MV-4-11 (cell line): ENCODE data around the gene BBX.

ENCODE experiments used
- DNase-seq: peaks from one replicate; lab custom pipeline; 2025; lab: John Stamatoyannopoulos, UW

Gene BBX

DNA sequence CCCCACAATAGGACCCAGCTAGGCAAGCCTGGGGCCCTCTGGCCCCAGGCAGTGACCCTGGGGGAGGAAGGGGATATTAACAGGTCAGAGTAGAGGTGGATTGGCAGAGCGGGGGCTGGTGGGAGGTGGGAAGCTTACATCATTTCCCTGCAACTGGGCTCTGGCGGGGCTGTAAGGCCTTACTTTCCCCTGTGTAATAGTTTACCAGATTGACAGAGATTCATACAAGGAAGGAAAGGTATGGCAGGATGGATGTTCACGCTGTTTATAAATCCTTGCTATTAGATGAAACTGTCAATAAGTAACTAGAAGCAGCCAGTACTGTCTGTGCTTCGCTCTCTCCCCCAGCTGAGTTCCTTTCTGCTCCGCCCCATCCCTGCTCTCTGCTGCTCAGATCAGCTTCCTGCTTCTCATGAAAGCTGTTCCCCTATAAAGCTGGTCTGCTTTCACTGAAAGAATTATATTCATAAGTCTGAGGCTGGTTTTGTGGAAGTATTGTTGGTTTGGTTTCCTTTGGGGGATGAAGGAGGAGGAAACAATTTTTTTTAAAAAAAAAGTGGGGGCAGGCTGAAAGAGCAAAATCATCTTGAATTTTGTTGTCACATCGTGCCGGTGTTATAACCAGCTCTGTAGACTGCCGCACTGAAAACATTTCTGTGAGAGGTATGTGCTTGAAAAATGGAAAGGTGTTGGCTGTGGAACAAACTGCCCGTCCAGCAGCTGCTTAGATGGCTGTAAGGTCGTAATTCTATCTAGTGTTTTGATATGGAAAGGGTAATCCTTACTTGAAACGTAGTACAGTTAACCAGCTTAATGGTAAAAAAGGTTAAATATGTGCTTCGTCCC is 76.4 kb downstream of the BBX start:
- peak; percentile 70 for DNase-seq

DNA sequence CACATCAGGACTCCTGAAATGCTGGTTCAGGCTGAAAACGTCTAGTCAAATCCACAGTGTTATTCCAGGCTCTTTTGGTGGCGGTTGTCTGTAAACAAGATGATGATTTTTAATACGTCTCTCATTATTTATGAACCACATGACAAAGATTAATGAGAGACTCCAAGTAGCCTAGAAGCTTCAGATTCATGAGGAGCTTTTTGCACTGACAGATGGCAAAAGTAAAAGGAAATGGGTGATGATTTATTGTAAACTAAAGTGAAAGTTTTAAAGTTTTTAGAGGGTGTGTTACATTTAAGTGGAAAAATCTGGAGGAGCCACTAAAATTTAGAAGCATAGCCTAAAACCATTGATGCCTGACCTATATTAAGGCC is 77.0 kb downstream of the BBX start:
- no peak for DNase-seq

DNA sequence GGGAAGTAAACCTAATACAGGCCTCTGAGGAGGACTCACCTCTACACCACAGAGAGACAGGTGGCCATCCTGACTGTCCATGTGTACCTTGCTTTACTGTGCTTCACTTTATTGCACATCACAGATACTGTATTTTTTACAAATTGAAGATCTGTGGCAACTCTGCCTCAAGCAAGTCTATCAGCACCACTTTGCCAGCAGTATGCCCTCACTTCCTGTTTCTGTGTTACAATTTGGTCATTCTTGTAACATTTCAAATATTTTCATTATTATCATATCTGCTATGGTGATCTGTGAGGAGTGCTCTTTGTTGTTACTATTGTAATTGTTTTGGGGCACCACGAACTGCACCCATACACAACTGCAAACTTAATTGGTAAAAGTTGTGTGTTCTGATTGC is 78.0 kb downstream of the BBX start:
- peak; percentile 42 for DNase-seq

DNA sequence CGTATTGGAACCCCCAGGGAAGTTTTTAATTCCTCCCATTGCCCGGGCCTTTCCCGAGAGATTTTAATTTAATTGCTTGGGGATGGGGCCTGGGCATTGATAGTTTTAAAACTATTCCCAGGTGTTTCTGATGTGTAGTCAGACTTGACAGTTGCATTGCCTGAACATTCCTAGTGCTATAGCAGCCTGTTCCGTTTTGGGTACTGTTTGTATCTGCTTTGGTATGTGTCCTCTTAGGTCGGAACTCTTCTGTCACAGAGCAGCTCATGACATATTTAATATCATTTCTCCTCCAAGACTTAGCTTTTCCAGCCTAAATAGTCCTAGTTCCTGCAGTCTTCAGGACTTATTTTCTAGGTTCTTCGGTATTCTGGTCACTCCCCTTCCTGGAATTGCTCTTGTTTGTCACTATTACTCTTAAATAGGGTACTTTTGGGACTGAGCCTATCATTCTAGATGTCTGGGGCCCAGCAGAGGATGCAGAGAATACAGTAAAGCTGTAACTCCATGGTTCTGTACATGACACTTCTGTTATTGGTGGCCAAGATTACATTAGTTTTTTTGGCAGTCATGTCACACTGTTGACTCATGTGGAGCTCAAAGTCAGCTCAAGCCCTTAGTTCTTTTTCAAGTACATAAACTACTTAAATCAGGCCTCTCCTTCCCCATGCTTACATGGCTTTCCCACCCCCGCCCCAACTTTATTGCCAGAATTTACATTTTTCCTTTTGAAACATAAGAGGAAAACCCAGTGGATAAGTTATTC is 81.5 kb downstream of the BBX start:
- DNase-seq = peak; percentile 16

DNA sequence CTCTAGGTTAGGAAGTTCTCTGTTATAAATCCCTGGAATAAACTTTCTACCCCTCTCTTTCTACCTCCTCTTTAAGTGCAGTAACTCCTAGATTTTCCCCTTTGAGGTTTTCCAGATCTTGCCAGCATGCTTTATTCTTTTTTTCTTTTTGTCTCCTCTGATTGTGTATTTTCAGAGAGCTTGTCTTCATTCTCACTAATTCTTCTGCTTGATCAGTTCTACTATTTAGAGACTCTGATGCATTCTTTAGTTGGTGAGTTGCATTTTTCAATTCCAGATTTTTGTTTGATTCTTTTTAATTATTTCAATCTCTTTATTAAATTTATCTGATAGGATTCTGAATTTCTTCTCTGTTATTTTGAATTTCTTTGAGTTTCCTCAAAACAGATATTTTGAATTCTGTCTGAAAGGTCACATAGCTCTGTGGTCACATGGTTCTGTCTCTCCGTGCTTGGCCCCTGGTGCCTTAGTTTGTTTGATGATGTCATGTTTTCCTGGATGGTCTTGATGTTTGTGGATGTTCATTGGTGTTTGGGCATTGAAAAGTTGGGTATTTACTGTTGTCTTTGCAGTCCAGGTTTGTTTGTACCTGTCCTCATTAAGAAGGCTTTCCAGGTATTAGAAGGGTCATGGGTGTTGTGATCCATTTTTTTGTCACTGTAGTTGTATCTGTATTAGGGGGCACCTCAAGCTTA is 89.2 kb downstream of the BBX start:
- DNase-seq = no peak

- DNase-seq = peak; percentile 14
Observed at GRCh38 chr3:107612664-107613084, 89.9 kb downstream of the BBX start.

DNA sequence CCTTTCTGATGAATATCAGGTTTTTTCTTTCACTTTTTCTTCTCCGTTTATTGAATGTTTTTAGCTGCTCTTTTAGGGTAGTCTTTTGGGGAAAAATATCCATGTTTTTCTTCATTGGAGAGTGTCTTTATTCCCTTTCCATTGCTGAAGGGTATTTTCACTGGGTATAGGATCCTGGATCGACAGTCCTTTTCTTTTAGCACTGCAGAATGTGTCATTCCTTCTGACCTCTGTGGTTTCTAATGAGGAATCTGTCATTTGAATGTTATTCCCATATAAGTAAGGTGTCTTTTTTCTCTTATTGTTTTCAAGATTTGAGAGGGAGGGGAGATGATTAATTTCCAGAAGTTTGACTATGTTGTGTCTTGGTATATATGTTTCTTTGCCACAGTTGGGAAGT is 96.8 kb downstream of the BBX start:
- no peak for DNase-seq

GRCh38 chr3:107620534-107620933 is 97.8 kb downstream of the BBX start:
- DNase-seq = peak; percentile 21

DNA sequence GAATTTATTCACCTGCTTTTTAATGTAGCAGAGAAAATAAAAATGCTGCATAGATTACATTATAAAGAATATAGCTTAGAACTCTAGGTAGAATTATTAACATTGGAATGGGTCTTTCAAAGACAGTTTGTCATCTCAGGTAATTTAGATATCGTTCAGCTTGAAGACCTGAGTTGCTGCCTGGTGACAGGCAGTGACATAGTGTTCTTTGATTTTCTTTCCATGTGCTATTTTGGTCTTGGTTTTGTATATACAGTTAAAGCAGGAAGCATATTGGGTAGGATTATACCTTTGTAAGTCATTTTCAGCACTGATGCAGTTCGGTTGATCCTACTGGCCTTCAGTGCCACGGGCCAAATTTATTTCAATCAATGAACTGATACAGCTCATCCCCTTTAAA is 98.7 kb downstream of the BBX start:
- peak; percentile 35 for DNase-seq

DNA sequence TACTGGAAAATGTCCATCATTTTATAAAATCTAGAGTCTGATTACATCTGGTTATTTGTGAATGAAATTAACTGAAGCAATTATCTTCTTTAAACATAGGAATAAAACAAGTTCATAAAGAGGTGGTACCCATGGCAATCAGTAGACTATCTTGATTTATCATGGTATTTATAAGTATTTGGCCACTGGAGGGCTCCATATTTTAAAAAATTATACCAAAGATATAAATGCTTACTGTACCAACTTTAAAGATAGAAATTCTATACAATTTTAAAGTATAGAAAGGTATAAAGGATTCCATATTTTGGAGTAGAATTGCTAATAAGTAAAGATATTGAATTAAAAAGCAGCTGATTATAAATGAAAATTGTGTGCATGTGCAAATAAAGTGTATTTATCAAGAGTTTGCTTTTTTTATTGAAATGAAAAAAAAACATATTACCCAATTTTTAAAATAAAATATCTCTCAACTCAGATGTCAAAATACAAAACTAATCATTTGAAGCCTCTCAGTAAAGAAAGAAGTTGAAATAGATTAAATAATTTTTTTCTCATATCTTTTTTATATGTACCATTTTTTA is 105.3 kb downstream of the BBX start:
- DNase-seq = peak; percentile 27

GRCh38 chr3:107629566-107629965 is 106.8 kb downstream of the BBX start:
- peak; percentile 94 for DNase-seq

- DNase-seq = peak; percentile 78
Observed at GRCh38 chr3:107630779-107631178, 108.0 kb downstream of the BBX start.

GRCh38 chr3:107632576-107632975 is 109.8 kb downstream of the BBX start:
- DNase-seq = no peak

- DNase-seq = peak; percentile 99
Observed at GRCh38 chr3:107633327-107634098, 110.8 kb downstream of the BBX start.

GRCh38 chr3:107634099-107634489 is 111.3 kb downstream of the BBX start:
- no peak for DNase-seq

- DNase-seq = no peak
Observed at GRCh38 chr3:107637416-107638183, 114.8 kb downstream of the BBX start.

DNA sequence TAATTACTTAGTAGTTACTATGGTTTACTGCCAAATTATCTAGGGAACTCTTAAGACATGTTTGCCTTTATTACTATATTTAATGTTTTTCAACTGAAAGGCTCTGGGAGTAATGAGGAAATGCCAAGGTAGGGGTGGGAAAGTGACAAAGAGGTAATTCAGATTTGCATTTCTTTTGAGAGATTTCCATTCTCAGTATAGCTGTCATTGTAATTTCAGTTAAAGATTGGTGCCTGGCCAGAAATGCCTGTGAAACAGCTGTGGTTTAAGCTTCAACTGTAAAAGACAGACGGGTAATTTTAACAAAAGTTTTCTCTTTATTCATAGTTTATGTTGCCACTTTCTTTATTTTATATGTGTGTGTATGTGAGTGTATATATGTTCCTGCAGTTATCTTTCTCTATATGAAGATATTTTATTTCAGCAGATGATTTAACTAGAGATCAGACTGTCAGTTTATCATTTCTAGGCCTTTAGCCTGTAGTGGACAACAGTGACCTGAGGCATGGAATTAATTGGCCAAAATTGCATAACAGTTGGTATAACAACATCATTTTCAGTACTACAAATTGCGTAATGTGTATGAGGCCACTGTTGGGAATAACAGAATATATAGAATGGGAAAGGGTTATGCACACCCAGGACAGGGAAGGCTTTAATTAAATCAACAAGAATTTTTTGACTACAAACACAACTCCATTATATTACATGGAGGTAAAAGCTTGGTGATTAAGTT is 119.0 kb downstream of the BBX start:
- peak; percentile 24 for DNase-seq

- DNase-seq = peak; percentile 31
Observed at GRCh38 chr3:107643038-107643883, 120.5 kb downstream of the BBX start.

GRCh38 chr3:107644631-107645030 is 121.9 kb downstream of the BBX start:
- DNase-seq = no peak
